ENCODE measurements around the gene TNXB. TPM values are rescaled to one million over a fixed set of nuclear protein-coding genes. Genes with fewer than 3 reads are reported as not detected.
"Not testable (repeated sequence)": the region's sequence is repeated elsewhere in the genome, so short reads cannot be mapped to it uniquely, and the experiment has no call there.

TNXB gene
- total RNA-seq, 4 donors from 2014 or later, result 90.6 to 217 (median 181) TPM

- no peak for DNase-seq
- H3K27ac ChIP-seq, result no peak overlapping the region
- TF ChIP-seq CTCF (IDR thresholded peaks at IDR 0.05) (no peak), POLR2A (IDR thresholded peaks at IDR 0.05) (no peak)
- H3K4me3 ChIP-seq, result no peak overlapping the region
- intact Hi-C loops (cut with DNase I; ENCODE audit: low total_unique reads), result no loop called here
- H3K27me3 ChIP-seq, result no peaks in the 10 kb centered on the region
- no peaks in the 10 kb centered on the region for H3K9me3 ChIP-seq
- H3K36me3 ChIP-seq, result no peaks in the 10 kb centered on the region
- no peaks in the 10 kb centered on the region for H3K4me1 ChIP-seq
These were observed 48.0 kb downstream of the TNXB start for GRCh38 chr6:32060966-32061655.

GRCh38 chr6:32058511-32058963 lies 50.6 kb downstream of the TNXB start:
- Histone ChIP-seq H3K36me3 (no peaks in the 10 kb centered on the region), H3K27ac (no peak overlapping the region), H3K4me3 (no peak overlapping the region), H3K4me1 (no peaks in the 10 kb centered on the region), H3K9me3 (no peaks in the 10 kb centered on the region), H3K27me3 (no peaks in the 10 kb centered on the region)
- intact Hi-C loops (cut with DNase I; ENCODE audit: low total_unique reads), result no loop called here
- no peak for DNase-seq
- TF ChIP-seq CTCF (IDR thresholded peaks at IDR 0.05), result no peak
- no peak for TF ChIP-seq POLR2A (IDR thresholded peaks at IDR 0.05)

GRCh38 chr6:32057966-32058365 lies 51.2 kb downstream of the TNXB start:
- H3K27ac ChIP-seq, result no peak overlapping the region

GRCh38 chr6:32056254-32056653 lies 52.9 kb downstream of the TNXB start:
- H3K36me3 ChIP-seq, result no peaks in the 10 kb centered on the region
- H3K27me3 ChIP-seq, result no peaks in the 10 kb centered on the region
- H3K27ac ChIP-seq, result no peak overlapping the region
- no peaks in the 10 kb centered on the region for H3K4me1 ChIP-seq
- no peak for TF ChIP-seq POLR2A (IDR thresholded peaks at IDR 0.05)
- no peak for TF ChIP-seq CTCF (IDR thresholded peaks at IDR 0.05)
- H3K4me3 ChIP-seq, result no peak overlapping the region
- DNase-seq, result no peak
- H3K9me3 ChIP-seq, result no peaks in the 10 kb centered on the region
- intact Hi-C loops (cut with DNase I; ENCODE audit: low total_unique reads), result no loop called here

More at GRCh38 chr6:32057966-32058365, 51.2 kb downstream of the TNXB start:
- H3K4me1 ChIP-seq, result no peaks in the 10 kb centered on the region
- no peaks in the 10 kb centered on the region for H3K36me3 ChIP-seq
- no peak for TF ChIP-seq POLR2A (IDR thresholded peaks at IDR 0.05)
- no peak for TF ChIP-seq CTCF (IDR thresholded peaks at IDR 0.05)
- H3K4me3 ChIP-seq, result no peak overlapping the region
- no peak for DNase-seq
- no peaks in the 10 kb centered on the region for H3K27me3 ChIP-seq
- H3K9me3 ChIP-seq, result no peaks in the 10 kb centered on the region
- intact Hi-C loops (cut with DNase I; ENCODE audit: low total_unique reads), result no loop called here

- H3K27me3 ChIP-seq; H3K4me3 ChIP-seq; intact Hi-C loops (cut with DNase I; ENCODE audit: low total_unique reads); H3K9me3 ChIP-seq; H3K27ac ChIP-seq; H3K36me3 ChIP-seq; DNase-seq; H3K4me1 ChIP-seq: not testable (repeated sequence)
These were observed 53.4 kb downstream of the TNXB start for GRCh38 chr6:32055756-32056155.

GRCh38 chr6:32053314-32053713 lies 55.8 kb downstream of the TNXB start:
- intact Hi-C loops (cut with DNase I; ENCODE audit: low total_unique reads); H3K4me3 ChIP-seq; DNase-seq; H3K9me3 ChIP-seq; H3K36me3 ChIP-seq; H3K27ac ChIP-seq; H3K27me3 ChIP-seq; H3K4me1 ChIP-seq: not testable (repeated sequence)

- H3K36me3 ChIP-seq, result not testable (repeated sequence)
These were observed 56.5 kb downstream of the TNXB start for GRCh38 chr6:32052626-32053025.

More at GRCh38 chr6:32052626-32053025, 56.5 kb downstream of the TNXB start:
- H3K27me3 ChIP-seq; DNase-seq; H3K9me3 ChIP-seq; H3K27ac ChIP-seq; intact Hi-C loops (cut with DNase I; ENCODE audit: low total_unique reads); H3K4me1 ChIP-seq; H3K4me3 ChIP-seq: not testable (repeated sequence)
